A549 (cell line): ENCODE results near the gene PASK.

Source experiments
- NR3C1 ChIP-seq: fragments of >200 bp; sonication (Bioruptor Twin); formaldehyde crosslinking; IDR thresholded peaks from 3 replicates; pipeline ENCODE4 v1.6.1; 2017
- POLR2A ChIP-seq: IDR thresholded peaks from 2 replicates; pipeline ENCODE4 v1.6.1; 2012; ENCODE audit warnings: mild to moderate bottlenecking, low read length
- TF ChIP-seq, protein P1 (sequence below): fragments of 250-450 bp; sonication (Bioruptor Pico); IDR thresholded peaks from 2 replicates; pipeline ENCODE4 v1.5.0; 2021; ENCODE audit warnings: mild to moderate bottlenecking, moderate library complexity, borderline replicate concordance

DNA sequence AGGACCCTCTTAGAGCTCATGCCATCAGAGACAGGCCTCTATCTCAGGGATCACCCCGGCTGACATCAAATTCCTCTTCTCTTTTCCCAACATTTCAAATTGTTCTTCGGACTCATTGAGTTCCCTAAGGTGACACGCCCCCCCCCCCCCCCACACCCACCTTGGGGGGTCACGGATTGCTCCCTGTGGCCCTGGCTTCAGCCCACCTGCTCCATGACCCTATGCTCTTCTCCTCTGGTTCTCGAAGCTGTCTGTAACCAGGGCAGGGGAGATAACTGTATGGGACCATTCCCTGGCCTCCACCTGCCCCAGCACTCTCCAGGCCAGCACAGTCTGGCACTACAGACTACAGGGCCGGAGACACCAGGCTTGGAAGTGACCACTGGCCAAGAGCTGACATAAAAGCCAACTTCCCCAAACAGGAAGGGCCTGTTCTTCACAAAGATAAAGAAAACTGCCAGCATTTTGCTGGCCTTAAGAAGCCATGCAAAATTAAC is 54.3 kb downstream of the PASK start:
- TF ChIP-seq NR3C1 (no peak), POLR2A (no peak)
- TF ChIP-seq, protein P1, sequence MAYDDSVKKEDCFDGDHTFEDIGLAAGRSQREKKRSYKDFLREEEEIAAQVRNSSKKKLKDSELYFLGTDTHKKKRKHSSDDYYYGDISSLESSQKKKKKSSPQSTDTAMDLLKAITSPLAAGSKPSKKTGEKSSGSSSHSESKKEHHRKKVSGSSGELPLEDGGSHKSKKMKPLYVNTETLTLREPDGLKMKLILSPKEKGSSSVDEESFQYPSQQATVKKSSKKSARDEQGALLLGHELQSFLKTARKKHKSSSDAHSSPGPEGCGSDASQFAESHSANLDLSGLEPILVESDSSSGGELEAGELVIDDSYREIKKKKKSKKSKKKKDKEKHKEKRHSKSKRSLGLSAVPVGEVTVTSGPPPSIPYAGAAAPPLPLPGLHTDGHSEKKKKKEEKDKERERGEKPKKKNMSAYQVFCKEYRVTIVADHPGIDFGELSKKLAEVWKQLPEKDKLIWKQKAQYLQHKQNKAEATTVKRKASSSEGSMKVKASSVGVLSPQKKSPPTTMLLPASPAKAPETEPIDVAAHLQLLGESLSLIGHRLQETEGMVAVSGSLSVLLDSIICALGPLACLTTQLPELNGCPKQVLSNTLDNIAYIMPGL (CRISPR knock-in tag): no peak
